SK-N-SH (cell line): ENCODE results near the gene RHOBTB3.

Experiments used
- CHD2 ChIP-seq: fragments of 150-350 bp; IDR thresholded peaks from 2 replicates; pipeline ENCODE4 v1.6.1; 2018; ENCODE audit warnings: low read length; ENCODE audit not compliant: partially characterized antibody
- EZH2phosphoT487 ChIP-seq: fragments of 200-600 bp; sonication (generic); IDR thresholded peaks from 2 replicates; pipeline ENCODE4 v1.6.1; 2017; ENCODE audit warnings: low read depth, mixed run types, mild to moderate bottlenecking, antibody characterized with exemption, moderate library complexity, borderline replicate concordance
- FOSL2 ChIP-seq: IDR thresholded peaks from 2 replicates; pipeline ENCODE4 v1.4.0; 2012; ENCODE audit warnings: low read depth, mild to moderate bottlenecking, moderate library complexity, borderline replicate concordance
- MEF2A ChIP-seq: IDR thresholded peaks from 2 replicates; pipeline ENCODE4 v1.4.0; 2012; ENCODE audit warnings: low read depth, borderline replicate concordance
- POLR2AphosphoS5 ChIP-seq: IDR thresholded peaks from 2 replicates; pipeline ENCODE4 v1.6.1; 2012; ENCODE audit warnings: low read depth, low read length
- RAD21 ChIP-seq: IDR thresholded peaks from 2 replicates; pipeline ENCODE4 v1.6.1; 2012; ENCODE audit warnings: mild to moderate bottlenecking, low read length
- RFX5 ChIP-seq: IDR thresholded peaks from 2 replicates; pipeline ENCODE4 v1.6.1; 2012; ENCODE audit warnings: mild to moderate bottlenecking, improper control_type of control experiment, low read length
- SMC3 ChIP-seq: IDR thresholded peaks from 2 replicates; pipeline ENCODE4 v1.6.1; 2012; ENCODE audit warnings: low read depth, low read length, improper control_type of control experiment
- TF ChIP-seq, protein P1 (sequence below): IDR thresholded peaks from 2 replicates; pipeline ENCODE4 v1.4.0; 2012; ENCODE audit warnings: low read depth, borderline replicate concordance
- TF ChIP-seq, protein P2 (sequence below): fragments of 200-600 bp; sonication (generic); IDR thresholded peaks from 2 replicates; pipeline ENCODE4 v1.6.1; 2017; ENCODE audit warnings: antibody characterized with exemption, mild to moderate bottlenecking, moderate library complexity
- TF ChIP-seq, protein P3 (sequence below): IDR thresholded peaks from 2 replicates; pipeline ENCODE4 v1.4.0; 2012; ENCODE audit warnings: low read depth, borderline replicate concordance

DNA sequence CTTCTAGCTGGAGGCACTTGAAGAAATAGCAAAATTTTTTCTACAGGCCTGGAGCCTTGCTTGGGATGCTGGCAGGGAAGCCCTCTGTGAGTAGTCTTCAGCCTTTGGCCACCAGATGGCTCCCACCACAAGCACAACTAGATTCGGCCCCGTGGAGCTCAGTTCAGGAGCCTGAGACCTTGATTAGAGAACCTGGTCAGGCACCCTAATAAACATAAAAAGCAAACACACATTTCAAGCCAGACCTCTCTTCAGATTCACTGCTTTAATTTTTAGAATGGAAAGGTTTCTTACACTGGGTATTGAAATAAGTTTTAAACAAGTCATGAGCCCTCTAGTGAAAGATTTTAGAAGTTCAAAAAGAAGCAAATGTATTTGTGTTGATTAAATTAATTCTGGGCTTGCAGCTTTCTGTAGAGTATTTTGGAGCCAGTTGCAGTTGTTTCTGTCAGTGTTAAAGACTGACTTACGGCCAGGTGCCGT is 50.0 kb downstream of the RHOBTB3 start:
- TF ChIP-seq, protein P1, sequence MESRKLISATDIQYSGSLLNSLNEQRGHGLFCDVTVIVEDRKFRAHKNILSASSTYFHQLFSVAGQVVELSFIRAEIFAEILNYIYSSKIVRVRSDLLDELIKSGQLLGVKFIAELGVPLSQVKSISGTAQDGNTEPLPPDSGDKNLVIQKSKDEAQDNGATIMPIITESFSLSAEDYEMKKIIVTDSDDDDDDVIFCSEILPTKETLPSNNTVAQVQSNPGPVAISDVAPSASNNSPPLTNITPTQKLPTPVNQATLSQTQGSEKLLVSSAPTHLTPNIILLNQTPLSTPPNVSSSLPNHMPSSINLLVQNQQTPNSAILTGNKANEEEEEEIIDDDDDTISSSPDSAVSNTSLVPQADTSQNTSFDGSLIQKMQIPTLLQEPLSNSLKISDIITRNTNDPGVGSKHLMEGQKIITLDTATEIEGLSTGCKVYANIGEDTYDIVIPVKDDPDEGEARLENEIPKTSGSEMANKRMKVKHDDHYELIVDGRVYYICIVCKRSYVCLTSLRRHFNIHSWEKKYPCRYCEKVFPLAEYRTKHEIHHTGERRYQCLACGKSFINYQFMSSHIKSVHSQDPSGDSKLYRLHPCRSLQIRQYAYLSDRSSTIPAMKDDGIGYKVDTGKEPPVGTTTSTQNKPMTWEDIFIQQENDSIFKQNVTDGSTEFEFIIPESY, result no peak
- TF ChIP-seq, protein P2, sequence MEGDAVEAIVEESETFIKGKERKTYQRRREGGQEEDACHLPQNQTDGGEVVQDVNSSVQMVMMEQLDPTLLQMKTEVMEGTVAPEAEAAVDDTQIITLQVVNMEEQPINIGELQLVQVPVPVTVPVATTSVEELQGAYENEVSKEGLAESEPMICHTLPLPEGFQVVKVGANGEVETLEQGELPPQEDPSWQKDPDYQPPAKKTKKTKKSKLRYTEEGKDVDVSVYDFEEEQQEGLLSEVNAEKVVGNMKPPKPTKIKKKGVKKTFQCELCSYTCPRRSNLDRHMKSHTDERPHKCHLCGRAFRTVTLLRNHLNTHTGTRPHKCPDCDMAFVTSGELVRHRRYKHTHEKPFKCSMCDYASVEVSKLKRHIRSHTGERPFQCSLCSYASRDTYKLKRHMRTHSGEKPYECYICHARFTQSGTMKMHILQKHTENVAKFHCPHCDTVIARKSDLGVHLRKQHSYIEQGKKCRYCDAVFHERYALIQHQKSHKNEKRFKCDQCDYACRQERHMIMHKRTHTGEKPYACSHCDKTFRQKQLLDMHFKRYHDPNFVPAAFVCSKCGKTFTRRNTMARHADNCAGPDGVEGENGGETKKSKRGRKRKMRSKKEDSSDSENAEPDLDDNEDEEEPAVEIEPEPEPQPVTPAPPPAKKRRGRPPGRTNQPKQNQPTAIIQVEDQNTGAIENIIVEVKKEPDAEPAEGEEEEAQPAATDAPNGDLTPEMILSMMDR, result peak; percentile 99
- TF ChIP-seq RFX5 (no peak), POLR2AphosphoS5 (no peak), CHD2 (no peak), SMC3 (peak; percentile 85), EZH2phosphoT487 (no peak), FOSL2 (no peak), MEF2A (no peak), RAD21 (peak; percentile 84)
- TF ChIP-seq, protein P3, sequence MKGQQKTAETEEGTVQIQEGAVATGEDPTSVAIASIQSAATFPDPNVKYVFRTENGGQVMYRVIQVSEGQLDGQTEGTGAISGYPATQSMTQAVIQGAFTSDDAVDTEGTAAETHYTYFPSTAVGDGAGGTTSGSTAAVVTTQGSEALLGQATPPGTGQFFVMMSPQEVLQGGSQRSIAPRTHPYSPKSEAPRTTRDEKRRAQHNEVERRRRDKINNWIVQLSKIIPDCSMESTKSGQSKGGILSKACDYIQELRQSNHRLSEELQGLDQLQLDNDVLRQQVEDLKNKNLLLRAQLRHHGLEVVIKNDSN, result no peak
